HG02970 (cell line): ENCODE measurements around the gene JCAD.
"Not testable (repeated sequence)": the region's sequence is repeated elsewhere in the genome, so short reads cannot be mapped to it uniquely, and the experiment has no call there.

ENCODE experiments used
- ATAC-seq: cut with Tn5 transposase; IDR thresholded peaks from one replicate; pipeline ENCODE4 v1.9.1; 2021; ENCODE audit warnings: mild to moderate bottlenecking, moderate library complexity, moderate number of reproducible peaks; ENCODE audit not compliant: unreplicated experiment, low FRiP score

Gene JCAD

GRCh38 chr10:30027057-30028005 lies 32.1 kb downstream of the JCAD start:
- peak; percentile 57 for ATAC-seq

GRCh38 chr10:30026578-30026977 lies 32.8 kb downstream of the JCAD start:
- ATAC-seq, result no peak

GRCh38 chr10:30026080-30026479 lies 33.3 kb downstream of the JCAD start:
- ATAC-seq, result no peak

GRCh38 chr10:30025428-30025827 lies 34.0 kb downstream of the JCAD start:
- not testable (repeated sequence) for ATAC-seq

GRCh38 chr10:30022590-30022989 lies 36.8 kb downstream of the JCAD start:
- ATAC-seq, result no peak

GRCh38 chr10:30019468-30019867 lies 39.9 kb downstream of the JCAD start:
- no peak for ATAC-seq

- ATAC-seq, result no peak
Measured at GRCh38 chr10:30018496-30018895, 40.9 kb downstream of the JCAD start.

- no peak for ATAC-seq
Measured at GRCh38 chr10:30017966-30018365, 41.4 kb downstream of the JCAD start.

GRCh38 chr10:30017556-30017955 lies 41.8 kb downstream of the JCAD start:
- ATAC-seq, result no peak

GRCh38 chr10:30014511-30014910 lies 44.9 kb downstream of the JCAD start:
- no peak for ATAC-seq

- ATAC-seq, result no peak
Measured at GRCh38 chr10:30013757-30014156, 45.6 kb downstream of the JCAD start.

GRCh38 chr10:30011956-30012647 lies 47.3 kb downstream of the JCAD start:
- no peak for ATAC-seq

- ATAC-seq, result no peak
Measured at GRCh38 chr10:30011396-30011795, 48.0 kb downstream of the JCAD start.

GRCh38 chr10:30007406-30007805 lies 52.0 kb downstream of the JCAD start:
- ATAC-seq, result no peak

GRCh38 chr10:30006410-30006809 lies 53.0 kb downstream of the JCAD start:
- no peak for ATAC-seq

- ATAC-seq, result not testable (repeated sequence)
Measured at GRCh38 chr10:30005116-30005515, 54.3 kb downstream of the JCAD start.

GRCh38 chr10:30002426-30003266 lies 56.7 kb downstream of the JCAD start:
- ATAC-seq, result no peak

- no peak for ATAC-seq
Measured at GRCh38 chr10:30000802-30001571, 58.4 kb downstream of the JCAD start.

- peak; percentile 69 for ATAC-seq
Measured at GRCh38 chr10:29998142-29998808, 61.1 kb downstream of the JCAD start.
